G401 (cell line): ENCODE measurements around the gene KIFC3. TPM values are rescaled to one million over a fixed set of nuclear protein-coding genes. Genes with fewer than 3 reads are reported as not detected.
A peak's percentile ranks its signal among the peaks of the same experiment; 100 is the strongest.
"Not testable (repeated sequence)": the region's sequence is repeated elsewhere in the genome, so short reads cannot be mapped to it uniquely, and the experiment has no call there.

Experiments
- DNase-seq: peaks from one replicate; pipeline ENCODE4 v3.0.0-alpha.2; 2015; ENCODE audit warnings: low spot score
- in situ Hi-C: cut with HindIII; loops from 2 replicates; pipeline ENCODE4 v1.10.0; 2016; ENCODE audit warnings: low sequenced_read_pairs, mixed read lengths
- total RNA-seq: library from RNA; depleted of rRNA; stranded (reverse); fragments of >200 nt; shearing (Covaris generic); gene quantifications from 2 replicates; pipeline ENCODE4 v1.2.3, GENCODE V29; 2014

Gene KIFC3
- total RNA-seq, 1 experiment from 2014 or later: 53.5 TPM

- in situ Hi-C loops: no loop called here
- DNase-seq: peak; percentile 59
Measured at GRCh38 chr16:57826706-57827625, 24.7 kb upstream of the KIFC3 start.

- no peak for DNase-seq
- in situ Hi-C loops: no loop called here
Measured at GRCh38 chr16:57826052-57826451, 23.8 kb upstream of the KIFC3 start.

DNA sequence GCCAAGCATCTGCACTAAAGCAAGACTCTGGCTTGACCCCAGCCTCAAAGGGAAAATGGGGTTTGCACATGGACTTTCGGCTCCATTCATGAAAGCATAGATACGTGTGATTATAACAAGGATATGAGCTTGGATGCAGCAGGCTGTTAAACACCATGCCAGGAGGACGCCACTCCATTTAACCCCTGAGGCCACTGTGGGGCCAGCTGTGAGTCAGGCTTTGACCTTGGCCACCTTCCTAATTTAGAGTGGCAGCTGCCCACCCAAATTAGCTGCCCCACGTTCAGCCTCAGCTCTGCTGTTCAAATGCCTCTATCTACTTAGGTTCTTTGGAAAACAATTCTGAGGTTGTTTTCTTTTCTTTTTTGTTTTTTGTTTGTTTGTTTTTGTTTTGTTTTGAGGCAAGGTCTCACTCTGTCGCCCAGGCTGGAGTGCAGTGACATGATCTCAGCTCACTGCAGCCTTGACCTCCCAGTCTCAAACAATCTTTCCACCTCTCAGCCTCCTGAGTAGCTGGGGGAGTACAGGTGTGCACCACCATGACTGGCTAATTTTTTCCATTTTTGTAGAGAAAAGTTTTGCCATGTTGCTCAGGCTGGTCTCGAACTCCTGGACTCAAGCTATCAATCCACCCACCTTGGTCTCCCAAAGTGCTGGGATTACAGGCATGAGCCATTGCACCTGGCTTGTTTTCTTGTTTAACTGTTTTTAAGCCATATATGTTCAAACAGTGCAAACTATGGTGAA lies 23.2 kb upstream of the KIFC3 start:
- DNase-seq: no peak
- in situ Hi-C loops: no loop called here

DNA sequence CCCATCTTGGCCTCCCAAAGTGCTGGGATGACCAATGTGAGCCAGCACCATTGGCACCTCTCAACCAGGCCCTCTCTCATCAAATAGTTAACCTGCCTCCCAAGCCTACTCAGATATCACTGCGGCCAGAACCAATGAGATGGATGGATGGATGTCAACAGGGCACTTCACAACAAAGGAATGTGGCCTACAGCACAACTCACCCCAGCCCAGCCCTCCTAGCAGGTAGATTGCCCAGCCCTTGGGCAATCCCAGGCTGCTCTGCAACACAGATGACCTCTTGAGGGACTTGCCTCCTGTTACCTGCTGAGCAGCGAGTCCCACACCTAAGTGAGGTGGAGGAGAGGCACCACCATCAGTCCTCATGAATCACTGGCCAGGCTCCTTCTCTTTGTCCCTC lies 22.6 kb upstream of the KIFC3 start:
- in situ Hi-C loops: no loop called here
- DNase-seq: no peak

GRCh38 chr16:57823836-57824235 lies 21.5 kb upstream of the KIFC3 start:
- in situ Hi-C loops: no loop called here
- DNase-seq: no peak

GRCh38 chr16:57822856-57823255 lies 20.6 kb upstream of the KIFC3 start:
- DNase-seq: no peak
- in situ Hi-C loops: no loop called here

GRCh38 chr16:57822018-57822553 lies 19.8 kb upstream of the KIFC3 start:
- DNase-seq: no peak
- in situ Hi-C loops: no loop called here

DNA sequence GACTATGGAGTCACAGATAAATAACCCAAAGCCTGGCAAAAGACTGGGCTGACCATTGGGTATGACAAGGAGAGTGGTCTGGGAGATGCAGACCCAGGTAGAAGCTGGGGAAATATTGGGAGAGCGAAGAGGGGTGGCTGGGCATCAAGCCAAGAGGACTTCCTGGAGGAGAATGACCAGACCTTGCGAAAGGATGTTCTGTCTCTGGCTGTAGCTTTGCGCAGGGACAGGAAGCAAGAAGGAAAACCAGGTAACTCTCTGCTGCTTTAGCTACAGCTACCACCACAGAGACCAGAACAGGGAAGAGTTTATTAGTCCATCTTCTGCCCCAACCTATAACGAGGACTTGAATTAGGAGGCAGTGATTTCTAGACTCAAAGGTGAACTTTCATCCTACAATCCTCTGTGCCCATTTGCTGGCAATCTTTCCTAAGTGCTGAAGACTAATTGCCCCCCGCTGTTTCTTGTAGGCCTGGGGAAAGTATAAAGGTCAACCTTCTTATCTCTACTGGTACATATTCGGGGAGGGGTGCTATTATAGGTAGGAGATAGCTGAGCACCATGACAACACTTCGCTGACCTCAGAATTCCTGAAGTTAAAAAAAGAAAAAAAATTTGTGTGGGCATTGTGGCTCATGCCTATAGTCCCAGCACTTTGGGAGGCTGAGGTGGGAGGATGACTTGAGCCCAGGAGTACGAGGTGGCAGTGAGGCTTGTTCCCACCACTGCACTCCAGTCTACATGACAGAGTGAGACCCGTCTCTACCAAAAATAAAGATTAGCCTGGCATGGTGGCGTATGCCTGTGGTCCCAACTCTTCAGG lies 19.1 kb upstream of the KIFC3 start:
- in situ Hi-C loops: no loop called here

DNA sequence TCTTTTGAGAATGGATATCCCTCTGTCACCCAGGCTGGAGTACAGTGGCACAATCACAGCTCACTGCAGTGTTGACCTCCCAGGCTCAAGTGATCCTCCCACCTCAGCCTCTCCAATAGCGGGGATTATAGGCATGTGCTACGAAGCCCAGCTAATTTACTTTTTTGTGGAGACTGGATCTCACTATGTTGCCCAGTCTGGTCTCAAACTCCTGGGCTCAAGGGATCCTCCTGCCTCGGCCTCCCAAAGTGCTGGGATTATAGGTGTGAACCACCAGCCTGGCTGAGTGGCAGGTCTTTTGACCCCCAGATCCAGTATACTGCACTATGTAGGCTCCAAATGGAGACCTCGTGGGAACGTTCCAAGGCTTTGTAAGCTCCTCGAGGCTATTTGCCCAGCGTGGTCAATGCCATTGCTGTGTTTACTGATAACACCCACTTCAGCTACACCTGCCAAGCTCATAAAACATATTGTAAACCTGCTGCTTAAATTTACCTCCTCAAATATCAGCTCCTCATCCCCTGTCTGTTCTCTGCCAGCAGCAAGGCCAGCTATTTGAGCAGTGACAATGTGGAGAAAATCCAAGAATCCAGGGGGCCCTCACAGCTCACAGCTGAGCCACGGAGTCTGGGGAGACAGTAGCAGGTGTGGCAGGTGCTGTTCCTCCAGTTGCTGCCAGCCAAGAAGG lies 16.2 kb upstream of the KIFC3 start:
- no peak for DNase-seq
- in situ Hi-C loops: no loop called here

More for the DNA sequence above, 19.1 kb upstream of the KIFC3 start:
- DNase-seq: no peak

DNA sequence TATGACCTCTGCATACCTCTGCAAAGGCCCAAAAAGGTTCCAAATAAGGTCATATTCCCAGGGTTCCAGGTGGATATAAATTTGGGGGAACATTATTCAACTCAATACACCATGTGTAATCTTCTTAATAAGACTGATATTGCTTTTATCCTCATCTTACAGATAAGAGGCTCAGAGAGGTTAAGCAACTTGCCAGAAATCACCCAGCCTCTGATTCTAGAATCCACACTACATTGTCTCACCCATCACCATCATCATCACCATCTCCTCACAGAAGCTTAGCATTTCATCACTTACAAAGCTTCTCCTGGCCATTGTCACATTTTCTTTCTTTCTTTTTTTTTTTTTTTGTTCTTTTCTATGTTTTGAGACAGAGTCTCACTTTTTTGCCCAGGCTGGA lies 15.4 kb upstream of the KIFC3 start:
- no peak for DNase-seq
- in situ Hi-C loops: no loop called here

DNA sequence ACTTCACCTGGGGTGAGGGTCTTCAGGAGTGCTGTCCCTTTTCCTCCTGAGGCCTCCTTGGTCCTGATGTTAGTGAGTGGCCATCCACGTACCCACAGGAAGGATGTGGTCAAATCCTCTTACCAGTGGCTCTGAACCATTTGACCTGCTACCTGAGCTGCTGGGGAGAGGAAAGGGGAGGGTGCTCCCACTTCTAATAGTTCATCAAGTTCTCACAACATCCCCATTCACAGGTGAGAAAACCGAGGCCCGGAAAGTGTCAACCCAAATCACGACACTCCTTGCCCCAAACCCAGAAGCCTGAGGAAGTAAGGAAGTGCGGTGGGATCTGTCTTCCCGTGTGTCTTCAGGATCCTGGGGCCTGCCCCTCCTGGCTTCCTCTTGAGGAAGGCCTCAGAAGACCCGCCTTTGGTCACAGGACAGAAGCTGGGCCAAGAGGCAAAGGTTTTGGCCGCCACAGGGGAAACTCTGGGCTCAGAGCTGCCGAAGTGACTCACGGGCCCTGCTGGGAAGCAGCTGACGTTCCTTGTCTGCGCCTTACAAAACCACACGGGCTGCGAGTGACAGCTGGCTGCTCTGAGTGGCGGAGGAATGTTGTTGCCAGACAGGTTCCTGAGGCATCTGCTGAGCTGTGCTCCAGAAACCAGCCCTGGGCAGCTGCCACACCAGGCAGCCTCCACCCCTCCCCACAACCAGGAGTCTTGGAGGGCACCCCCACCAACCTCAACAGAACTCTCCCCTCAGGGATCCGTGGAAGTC lies 13.9 kb upstream of the KIFC3 start:
- peak; percentile 27 for DNase-seq
- in situ Hi-C loops: no loop called here

DNA sequence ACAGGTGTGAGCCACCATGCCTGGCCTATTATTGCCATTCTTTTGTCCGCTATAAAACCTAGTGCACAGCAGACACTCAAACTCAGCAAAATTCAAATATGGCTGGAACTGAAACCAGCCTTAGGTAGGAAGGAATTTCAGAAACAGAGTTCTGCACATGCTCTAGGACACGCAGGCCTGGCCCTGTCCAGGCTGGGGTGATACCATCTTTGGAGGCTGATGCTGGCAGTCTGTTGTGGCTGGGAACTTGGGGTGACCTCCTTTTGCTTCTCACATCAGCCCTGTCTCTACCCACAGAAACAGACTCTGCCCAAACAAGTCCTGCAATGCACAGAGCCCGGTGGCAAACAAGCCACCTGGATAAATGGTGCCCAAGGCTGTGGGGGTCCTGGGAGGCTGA lies 12.6 kb upstream of the KIFC3 start:
- in situ Hi-C loops: no loop called here
- DNase-seq: no peak

DNA sequence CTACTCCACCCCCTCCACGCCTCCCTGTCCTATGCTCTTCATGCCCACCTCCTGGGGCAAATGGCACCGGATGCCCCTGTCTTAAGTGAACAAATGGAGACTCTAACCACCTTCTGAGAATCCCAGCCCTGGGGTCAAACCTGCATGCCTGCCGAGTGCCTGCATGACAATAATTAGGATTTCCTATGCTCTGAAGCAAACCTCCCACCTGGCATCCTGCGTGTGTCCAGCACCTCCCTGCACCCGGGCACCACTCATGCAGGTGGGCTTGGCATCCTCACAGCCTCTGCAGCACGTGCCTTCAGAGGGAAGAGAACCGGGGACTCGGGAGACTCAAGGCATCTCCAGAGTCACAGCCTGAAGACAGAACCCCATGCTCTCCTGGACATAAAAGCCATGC lies 11.2 kb upstream of the KIFC3 start:
- no peak for DNase-seq
- in situ Hi-C loops: no loop called here

- DNase-seq, in situ Hi-C loops: not testable (repeated sequence)
Measured at GRCh38 chr16:57811340-57811739, 9.0 kb upstream of the KIFC3 start.

- in situ Hi-C loops: no loop called here
- DNase-seq: no peak
Measured at GRCh38 chr16:57810197-57811031, 8.1 kb upstream of the KIFC3 start.

DNA sequence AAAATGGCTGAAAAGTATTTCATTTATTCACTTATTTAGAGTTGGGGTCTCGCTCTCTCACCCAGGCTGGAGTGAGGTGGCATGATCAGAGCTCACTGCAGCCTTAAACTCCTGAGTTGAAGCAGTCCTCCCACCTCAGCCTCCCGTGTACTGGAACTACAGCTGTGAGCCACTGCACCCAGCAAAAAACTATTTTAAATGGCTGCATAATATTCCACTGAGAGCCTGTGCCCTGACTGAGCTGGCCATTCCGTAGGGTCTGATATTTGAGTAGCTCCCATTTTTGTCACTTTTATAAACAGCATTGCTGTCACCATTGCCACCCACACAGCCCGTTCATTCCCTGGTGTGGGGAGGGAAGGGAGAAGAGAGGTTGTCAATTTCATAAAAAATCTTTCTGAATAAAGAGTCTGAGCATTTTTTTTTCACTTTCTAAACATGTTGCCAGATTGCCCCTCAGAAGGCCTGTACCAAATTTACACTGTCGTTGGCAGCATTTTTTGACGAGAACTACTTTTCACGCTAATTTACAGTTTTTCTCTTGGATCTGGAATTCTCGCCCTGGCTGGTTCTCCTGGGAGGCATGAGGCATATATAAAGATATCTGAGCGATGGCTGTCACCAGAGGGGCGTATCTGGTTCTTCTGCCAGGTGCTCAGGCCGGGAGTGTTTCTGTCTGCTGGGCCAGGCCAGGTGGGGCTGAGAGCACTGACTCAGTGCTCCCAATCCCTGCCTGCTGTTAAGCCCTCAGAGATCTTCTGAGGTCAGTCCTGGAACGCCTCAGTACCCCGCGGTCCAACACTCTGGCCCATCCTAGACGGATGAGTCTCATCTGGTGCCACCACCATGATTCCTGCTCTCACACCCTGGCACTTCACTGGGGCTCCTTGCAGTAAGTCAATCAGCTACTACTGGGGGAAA lies 7.2 kb upstream of the KIFC3 start:
- no peak for DNase-seq
- in situ Hi-C loops: no loop called here
